GM19240 (cell line): ENCODE results near the gene APBA2.
A peak's percentile ranks its signal among the peaks of the same experiment; 100 is the strongest.

Experiments used
- DNase-seq: peaks from one replicate; pipeline ENCODE4 v3.0.0; 2011; ENCODE audit warnings: low spot score; ENCODE audit not compliant: insufficient read length

Gene APBA2

DNA sequence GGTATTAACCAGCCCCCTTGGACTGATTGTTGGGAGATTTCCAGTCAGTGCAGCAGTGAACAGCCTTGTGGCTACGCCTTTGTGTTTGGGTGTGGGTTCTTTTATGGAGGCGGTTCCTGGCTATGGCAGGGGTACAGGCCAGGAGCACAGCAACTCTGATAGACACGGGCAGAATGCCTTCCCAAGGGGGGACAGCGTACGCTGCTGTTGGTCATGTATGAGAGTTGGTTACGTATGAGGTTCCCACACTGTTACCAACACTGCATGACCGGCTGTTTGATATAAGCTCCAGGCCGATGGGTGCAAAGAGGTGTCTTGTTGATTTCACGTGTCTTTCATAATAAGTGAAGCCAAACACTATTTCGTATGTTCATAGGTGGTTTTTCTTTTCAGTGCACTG, 196.0 kb downstream of the APBA2 start:
- DNase-seq = no peak

DNA sequence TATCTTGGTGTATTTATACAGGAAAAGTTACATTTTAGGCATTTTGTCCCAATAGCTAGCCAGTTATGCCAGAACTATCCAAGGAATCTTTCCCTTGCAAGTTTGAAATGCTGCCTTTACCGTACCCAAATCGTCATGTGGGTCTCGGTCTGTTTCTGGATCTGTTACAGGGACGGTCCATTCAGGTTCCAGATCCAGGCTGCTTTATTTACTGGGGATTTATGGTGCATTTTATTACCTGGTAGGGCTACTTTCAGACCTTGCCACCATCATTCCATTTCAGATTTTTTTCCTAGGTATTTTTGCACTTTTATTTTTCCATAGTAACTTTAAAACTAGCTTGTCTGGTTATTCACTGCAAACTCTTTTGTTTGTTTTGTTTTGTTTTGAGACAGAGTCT, 197.4 kb downstream of the APBA2 start:
- DNase-seq = no peak

DNA sequence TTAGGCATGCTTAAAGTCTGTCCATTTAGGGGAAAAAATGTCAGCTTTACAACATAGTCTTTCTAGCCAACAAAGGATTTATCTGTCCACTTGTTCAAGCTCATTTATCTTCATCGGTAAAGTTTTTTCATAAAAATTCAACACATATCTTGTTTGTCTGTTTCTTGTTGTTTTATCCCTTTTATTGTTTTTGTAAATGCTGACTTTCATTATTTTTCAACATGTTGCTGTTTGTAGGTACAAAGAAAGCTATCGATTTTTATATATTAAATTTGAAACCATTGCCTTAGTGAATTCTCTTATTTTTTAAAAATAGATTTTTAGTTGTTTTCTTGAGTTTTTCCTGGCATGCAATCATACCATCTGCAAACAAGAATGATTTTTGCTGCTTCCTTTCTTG, 198.1 kb downstream of the APBA2 start:
- DNase-seq = no peak

DNA sequence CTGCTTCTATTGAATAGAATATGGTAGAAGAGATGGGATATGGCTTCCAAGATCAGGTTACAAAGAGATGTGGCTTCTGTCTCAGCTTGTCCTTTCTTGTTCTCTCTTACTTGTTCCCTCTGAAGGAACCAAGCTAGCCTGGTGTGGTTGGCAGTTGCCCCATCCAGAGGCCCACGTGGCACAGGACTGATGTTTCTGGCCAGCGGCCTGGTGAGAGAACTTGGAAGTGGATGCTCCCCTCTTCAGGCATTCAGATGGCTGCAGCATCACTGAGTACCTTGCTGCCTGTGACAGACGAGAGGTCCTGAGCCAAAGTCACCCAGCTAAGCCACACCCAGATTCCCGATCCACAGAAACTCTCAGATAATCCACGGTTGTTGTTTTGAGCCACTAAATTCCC, 200.2 kb downstream of the APBA2 start:
- no peak for DNase-seq

DNA sequence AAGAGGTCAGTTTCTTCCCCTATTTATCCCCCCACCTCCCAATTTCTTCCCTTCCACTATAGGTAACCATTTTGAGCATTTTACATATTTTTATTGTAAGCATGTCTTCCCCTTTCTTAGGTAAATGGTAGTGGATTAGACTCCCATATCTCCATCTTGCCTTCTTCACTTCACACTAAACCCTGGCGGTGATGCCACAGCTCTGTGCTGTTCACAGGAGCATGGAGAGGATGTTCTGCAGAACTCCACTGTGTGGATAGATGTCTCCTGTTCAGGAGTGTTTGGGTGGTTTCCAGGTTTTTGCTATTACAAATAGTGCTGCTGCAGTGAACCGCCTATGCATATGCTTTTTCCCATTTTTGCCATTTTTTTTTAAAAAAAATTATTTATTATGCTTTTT, 201.1 kb downstream of the APBA2 start:
- no peak for DNase-seq

DNA sequence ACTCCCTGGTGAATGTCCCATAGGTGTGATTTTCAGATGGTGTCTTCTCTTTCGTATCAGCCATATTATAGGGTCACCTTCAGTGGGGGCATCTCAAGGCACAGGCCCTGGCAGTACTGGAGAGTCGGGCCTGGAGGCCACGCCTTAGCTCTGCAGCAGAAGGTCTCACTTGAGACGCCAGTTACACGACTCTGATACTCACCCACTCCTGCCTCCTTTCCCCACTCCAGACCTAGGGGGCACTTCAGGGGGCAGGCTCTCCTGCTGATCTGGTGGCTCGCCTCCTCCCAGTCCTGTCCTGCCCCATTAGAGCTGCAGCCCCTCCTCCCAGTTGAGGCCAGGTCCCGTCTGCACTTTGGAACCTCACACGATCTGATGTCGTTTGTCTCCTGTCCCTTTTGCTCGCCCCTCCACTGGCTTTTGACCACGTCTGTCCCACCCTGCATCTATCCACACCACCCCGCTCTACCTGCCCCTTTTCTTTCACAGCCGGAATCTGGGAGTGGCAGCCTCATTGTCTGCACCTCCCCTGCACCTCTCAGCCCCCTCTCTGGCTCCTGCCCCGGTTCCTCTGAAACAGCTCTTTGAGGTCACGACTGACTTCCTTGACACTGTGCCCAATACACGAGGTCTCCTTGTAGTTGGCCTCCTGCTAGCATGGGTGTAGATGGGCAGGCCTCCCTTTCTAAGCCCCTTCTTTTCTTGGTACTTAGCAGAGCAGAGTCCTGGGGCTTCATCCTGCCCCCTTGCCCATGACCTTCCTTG, 201.9 kb downstream of the APBA2 start:
- no peak for DNase-seq

DNA sequence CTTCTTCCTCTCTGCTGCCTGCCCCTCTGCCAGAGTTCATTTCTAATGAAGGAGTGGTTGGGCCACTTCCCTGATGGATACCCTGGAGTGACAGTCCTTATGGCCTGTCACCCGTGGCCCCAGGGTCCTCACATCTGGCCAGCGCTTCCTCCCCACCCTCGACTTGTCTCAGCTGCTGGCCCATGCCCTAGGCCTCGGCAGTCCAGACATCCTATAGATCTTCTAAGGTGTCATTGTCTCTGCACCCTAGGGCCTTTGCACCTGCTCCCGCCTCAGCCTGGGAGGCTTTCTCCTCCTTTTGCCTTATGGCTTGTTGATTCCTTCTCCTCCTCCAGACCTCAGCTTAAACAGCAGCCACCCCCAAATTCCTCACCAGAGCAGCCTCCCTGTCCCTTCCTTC, 202.9 kb downstream of the APBA2 start:
- DNase-seq = no peak

DNA sequence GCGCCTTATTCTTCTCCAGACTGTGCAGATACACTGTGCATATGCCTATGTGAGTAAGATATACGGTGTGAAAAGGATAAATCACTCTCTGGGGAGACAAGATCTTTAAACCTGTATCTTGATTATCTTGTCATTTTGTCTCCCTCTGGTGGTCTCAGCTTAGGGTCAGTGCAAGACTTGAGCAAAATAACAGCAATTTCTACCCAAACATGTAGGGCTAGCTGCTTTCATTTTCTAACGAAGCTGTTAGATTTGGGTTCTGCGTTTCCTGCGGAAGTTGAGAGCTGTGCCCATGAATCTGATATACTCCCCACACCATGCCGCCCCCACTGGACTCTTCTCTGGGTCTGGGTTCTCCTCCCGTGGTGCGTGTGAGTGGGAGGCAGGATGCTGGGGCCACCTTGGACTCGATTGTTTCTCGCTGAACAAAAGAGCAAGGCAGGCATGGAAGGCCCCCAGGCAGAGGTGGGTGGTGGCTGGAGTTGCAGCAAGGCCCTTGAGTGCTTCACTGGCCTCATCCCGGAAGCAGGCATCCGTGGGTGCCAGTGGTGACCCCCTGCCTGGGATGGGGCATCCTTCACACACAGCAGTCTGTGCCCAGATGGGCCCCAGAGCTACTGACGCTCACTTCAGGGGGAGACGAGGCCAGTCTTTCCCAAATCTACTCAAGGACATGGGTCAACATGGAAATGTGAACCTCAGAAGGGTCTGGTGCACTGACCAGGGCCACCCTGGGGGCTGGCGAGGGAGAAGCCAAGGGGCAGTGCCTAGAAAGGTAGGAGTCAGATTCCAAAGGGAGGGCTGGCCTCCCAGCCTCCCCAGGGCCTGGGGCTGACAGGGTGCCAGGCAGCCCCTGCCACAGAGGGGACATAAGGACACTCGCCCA, 204.2 kb downstream of the APBA2 start:
- DNase-seq = no peak

DNA sequence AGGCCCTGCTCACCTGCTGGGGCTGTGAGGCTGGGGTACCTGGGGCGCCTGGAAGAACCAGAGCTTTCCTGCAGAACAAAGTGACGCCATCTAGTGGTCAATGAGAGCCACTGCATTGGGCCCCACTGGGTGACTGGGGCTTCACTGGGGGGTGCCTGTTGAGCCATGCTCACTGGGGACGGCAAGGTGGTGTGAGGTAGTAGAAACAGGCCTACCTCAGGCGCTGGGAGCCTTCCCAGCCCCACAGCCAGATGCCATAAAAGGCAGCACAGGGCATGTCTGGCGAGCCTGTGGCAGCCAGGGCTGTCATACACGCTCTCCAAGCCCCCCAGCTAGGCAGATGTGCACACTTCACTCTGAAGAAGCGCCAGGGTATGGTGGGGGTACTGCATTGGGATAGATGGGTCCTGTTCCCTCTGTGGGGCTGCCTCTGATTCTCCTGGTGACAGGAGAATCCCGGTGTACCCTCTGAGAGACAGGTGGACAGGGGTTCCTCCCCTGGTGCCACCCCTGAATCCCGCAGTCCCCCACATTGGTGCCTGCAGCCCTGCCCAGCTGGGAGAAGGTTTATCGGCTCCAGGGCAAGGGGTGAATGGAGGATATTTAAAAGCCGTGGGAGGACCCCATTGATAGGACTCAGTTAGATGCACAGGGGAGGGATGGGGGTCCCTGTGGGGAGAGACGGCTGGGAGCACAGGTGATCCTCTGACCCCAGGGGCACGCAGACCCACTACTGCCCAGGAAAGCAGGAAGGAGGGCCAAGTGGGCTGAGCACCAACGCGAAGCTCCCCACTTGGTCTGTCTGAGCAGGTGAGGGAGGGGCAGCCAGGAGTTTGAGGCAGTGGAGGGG, 205.1 kb downstream of the APBA2 start:
- DNase-seq = peak; percentile 30

DNA sequence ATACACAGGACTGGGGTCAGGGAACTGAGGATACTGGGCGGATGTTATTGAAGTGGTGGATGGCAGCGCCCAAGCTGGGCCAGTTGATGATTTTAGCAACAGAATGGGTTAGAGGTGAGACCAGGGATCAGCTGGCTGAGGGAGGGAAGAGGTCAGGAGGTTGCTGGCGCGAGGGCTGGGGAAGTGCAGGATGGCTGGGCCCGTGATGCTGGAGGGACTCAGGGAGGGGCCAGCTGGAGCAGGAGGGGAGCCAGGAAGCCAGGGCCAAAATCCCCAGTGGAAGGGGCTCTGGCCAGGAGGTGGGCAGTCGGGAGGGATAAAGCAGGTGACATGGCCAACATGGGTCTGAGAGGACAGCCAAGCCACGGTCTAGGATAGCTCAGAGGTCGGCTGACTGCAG, 205.9 kb downstream of the APBA2 start:
- no peak for DNase-seq

DNA sequence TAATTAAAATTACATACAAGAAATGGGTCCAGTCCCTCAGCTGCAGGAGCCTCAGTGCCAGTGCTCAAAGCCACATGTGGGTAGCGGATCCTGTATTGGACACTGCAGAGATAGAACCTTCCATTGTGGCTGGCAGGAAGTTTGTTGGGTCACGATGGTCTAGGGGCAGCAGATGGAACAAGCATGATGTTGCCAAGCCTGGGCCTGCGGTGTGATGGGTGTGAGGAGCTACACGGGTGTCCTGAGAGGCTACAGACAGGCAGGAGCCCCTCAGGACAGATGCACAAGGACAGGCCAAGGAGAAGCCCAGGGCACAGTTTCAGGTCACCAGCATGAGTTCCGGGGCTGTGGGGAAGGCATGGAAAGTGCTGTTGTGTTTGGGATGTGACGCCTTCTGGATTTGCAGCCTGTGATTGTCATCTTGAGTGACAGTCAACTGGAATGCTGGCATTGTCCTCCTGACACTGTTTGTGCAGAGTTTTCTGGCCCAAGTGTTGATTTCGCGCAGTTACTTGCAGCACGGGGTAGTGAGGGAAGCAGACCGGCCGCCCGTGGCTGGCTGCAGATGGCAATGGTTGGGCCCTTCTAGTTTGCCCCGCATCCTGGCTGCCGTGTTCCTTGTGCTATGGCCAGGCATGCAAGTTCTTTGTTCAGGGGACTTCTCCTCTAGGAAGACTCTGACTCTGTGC, 206.7 kb downstream of the APBA2 start:
- no peak for DNase-seq

DNA sequence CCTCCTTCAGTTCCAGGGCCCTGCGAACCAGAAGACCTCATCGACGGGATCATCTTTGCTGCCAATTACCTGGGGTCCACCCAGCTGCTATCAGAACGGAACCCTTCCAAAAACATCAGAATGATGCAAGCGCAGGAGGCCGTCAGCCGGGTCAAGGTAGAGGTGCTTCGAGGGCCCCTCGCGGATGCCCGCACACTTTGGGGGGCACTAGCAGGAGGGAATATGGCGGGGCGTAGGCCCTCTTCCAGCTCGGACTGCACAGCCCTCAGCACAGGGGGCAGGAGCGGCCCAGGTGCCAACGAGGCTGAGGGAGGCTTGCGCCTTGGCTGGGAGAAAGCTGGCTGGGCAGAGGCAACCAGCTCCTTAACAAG, 207.3 kb downstream of the APBA2 start:
- no peak for DNase-seq

DNA sequence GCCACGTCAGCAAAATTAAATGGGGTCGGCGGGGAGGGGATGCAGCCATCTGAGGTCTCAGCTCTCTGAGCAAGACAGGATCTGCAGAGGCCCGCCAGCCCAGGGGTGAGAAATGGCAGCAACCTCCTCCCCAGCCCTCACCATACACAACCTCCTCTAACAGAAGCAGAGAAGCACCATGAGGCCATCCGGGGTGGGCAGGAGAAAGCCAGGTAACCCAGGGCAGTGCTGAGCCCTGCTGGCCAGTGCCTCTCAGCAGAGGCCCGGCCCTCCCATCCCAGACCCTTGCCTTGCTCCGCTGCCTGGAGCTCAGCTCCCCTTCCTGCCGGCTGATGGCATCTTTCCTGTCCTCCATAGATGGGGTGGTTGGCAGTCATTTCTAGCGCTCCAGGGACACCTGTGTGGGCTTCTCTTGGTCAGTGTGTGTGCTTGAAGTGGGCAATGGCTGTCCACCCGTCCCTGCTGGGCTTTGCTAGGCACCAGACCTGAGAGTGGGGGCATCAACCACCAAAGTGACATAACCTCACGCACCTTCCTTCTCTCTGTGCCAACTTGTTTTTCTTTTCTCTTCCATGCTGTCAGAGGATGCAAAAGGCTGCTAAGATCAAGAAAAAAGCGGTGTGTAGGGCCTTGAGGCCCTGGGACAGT, 208.0 kb downstream of the APBA2 start:
- DNase-seq = no peak

DNA sequence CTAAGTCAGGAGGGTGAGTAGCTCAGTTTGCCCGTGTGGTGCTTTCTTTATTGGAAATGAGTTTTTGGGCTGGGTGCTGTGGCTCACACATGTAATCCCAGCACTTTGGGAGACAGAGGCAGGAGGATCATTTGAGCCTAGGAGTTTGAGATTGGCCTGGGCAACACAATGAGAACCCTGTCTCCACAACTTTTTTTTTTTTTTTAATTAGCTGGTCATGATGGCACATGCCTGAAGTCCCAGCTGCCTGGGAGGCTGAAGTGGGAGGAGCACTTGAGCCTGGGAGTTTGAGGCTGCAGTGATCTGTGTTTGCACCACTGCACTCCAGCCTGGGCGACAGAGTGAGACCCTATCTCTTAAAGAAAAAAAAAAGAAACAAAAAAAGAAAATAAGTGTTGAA, 208.9 kb downstream of the APBA2 start:
- DNase-seq = no peak

DNA sequence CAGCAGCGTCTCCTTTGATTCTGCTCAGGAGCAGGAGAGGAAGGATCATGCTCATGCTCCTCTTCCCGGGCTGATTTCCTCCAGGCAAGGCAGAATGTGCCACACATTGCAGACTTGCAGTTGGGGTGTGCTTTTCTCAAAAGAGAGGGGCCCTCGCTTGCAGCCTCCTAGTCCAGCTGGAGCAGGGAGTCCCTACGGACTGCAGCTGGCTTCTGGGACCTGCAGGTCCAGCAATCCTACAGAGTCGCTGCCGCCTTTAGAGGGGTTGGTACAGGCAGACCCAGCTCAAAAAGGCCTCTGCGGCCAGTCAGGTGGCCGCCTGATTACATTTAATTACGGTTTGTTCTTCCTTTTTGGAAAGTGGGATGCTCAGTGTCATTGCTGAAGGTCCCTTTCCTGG, 210.0 kb downstream of the APBA2 start:
- DNase-seq = no peak

DNA sequence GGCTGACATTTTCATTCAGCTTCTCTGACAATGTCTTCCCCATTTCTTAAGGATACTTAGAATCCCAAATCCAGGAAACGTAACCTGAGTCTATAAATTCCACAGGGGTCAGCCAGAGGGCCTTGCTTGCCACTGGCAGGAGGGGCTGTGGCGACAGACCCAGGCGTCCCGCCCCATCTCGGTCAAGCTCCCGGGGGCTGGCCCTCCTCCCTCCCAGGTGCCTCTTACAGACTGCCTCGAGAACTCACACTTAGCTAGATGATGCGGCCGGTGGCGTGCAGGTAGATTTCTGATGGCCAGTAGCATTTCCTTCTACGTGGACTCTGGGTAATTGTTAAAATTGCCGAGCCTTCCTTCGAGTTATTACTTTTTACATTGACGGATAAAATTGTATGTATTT, 211.4 kb downstream of the APBA2 start:
- no peak for DNase-seq

DNA sequence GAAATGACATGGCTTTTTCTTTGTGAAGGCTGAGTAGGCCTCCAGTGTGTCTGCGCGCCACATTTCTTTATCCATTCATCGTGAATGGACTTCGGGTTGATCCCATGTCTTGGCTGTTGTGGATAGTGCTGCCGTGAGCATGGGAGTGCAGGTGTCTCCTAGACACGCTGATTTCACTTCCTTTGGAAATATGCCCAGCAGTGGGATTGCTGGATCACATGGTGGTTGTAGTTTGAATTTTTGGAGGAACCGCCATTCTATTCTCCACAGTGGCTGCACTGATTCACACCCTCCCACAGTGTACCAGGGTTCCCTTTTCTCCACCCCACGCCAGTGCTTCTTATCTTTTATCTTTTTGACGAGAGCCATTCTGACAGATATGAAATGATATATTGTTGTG, 212.2 kb downstream of the APBA2 start:
- no peak for DNase-seq

DNA sequence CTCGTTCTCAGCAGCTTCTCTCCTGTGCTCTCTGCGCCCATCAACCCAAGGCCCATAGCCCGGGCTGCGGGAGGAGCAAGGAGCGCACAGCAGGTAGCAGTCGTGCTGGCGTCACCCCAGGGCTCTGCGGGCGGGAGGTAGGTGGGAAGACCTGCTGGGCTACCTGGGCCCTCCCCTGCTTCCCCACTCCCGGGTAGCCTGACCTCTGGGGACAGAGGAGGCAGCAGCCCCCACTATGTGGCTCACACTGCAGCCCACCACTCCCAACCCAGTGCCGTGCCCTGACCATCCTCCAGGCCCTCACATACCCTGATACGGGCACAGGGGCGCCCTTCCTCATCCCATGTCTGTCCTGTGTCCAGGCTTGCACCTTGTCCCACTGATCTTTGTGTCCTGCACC, 212.9 kb downstream of the APBA2 start:
- DNase-seq = no peak

DNA sequence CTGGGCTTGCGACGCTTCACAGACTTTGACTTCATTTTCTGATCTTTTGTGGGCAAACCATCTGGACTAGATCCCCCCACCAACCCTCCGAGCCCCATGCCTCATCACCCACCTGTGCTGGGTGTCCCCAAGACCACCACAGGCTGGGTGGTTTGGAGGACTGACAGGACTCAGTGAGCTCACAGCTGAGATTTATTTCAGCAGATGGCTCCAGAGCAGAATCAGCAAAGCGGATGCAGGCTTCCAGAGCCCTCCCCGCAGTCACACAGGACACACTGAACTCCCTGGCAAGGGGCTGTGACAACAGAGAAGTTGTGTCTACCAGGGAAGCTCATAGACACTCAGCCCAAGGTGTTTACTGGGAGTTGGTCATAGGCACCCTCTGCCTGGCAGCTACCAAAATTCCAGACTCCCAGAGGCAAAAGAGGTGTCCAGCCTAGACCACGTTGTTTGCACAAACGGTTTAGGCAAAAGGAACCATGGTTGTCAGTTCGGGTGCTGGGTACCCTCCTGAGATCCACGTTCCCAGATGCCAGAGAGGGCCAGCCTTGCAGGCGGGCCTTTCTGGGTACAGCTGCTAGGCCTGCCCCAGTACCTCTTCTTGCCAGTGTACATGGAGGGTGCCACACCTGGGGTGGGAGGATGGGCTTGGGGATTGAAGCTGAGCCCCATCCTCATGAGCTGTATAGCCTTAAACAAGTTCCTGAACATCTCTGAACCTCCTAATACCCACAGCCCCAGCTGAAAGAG, 213.5 kb downstream of the APBA2 start:
- DNase-seq = no peak

DNA sequence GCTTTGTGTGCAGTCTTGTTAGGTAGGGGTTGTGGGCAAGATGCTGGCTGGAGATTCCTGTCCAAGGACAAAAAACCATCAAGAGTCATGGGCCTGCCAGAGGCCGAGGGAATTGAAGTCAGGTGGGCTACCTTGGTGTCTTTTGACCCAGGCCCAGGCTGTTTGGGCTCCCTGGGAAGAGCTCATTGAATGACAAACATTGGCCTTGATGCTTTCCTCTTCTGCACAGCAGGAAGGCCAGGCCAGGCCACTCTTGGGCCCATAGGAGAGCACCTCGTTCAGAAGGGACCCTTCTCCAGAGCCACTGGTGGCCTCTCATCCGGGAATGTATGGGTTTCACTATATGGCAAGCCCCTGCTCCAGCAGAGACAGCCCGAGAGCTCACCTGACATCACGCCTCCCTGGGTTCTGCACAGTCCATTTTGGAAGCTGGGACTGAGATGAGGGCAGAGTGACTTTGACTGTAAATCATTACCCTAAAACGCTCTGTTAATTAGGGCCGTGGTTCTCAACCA, 214.8 kb downstream of the APBA2 start:
- no peak for DNase-seq
